Pancreas (tissue), 10 donors: Measurements from ENCODE around the gene DACH1. TPM values are rescaled to one million over a fixed set of nuclear protein-coding genes. Genes with fewer than 3 reads are reported as not detected.

Experiments used
- ATAC-seq, 4 donors: fragments of 200-7000 bp; cut with Tn5 transposase; one replicate each; pipeline versions ENCODE4 v1.8.0 to v1.9.1; 2020; ENCODE audit warnings: mild to moderate bottlenecking in 4 of 4, moderate library complexity in 4 of 4
- DNase-seq, 6 donors: peaks; one replicate each; pipeline ENCODE4 v3.0.0-alpha.2; 2020
- FAIRE-seq: peaks from 2 replicates; lab custom pipeline; 2012; peaks lifted over from hg19 to GRCh38; lab: Jason Lieb, UNC
- H3K27ac ChIP-seq, 4 donors: fragments of 200-600 bp; sonication (generic); 1 replicate in 3 of 4; 2 replicates in 1 of 4; pipeline versions ENCODE4 v1.5.0 to v1.8.0; 2020
- H3K27me3 ChIP-seq, 4 donors: fragments of 200-600 bp; one replicate each; pipeline ENCODE4 v1.8.0; 2021
- H3K36me3 ChIP-seq, 3 donors: fragments of 200-600 bp; sonication (generic) in 1 of 3; one replicate each; pipeline versions ENCODE4 v1.5.0 to v1.8.0; 2020 to 2021
- H3K4me1 ChIP-seq, 3 donors: fragments of 200-600 bp; one replicate each; pipeline ENCODE4 v1.8.0; 2021
- H3K4me3 ChIP-seq, 4 donors: fragments of 200-600 bp; sonication (generic) in 2 of 4; one replicate each; pipeline versions ENCODE4 v1.5.0 to v1.8.0; 2020 to 2021
- H3K9me3 ChIP-seq, 4 donors: fragments of 200-600 bp; one replicate each; pipeline ENCODE4 v1.8.0; 2021
- CTCF ChIP-seq, 4 donors: fragments of 200-600 bp; sonication (generic) in 3 of 4; IDR thresholded peaks; one replicate each; pipeline versions ENCODE4 v1.5.0 to v1.8.0; 2021; ENCODE audit warnings: antibody characterized with exemption in 4 of 4
- WGBS, 2 donors: extraction: QIAGEN DNeasy Blood & Tissue Kit; methylation state at CpG; one replicate each; pipeline ENCODE4 v1.1.7; 2013; 5-methylcytosine and 5-hydroxymethylcytosine counted together
- intact Hi-C, 3 donors: fragments of 100-400 bp; cut with DNase I; formaldehyde crosslinking; loops; one replicate each; pipeline versions ENCODE4 v1.11.1 to v1.14.2; 2022
- polyA plus RNA-seq, 2 donors: library from polyadenylated mRNA; stranded (reverse); fragments of 200-250 nt; gene quantifications; one replicate each; pipeline ENCODE4 v1.2.3, GENCODE V29; 2013
- total RNA-seq, 6 donors: library from RNA; stranded (reverse); fragmentation: NEBNext Ultra II Directional in 4 of 6; extraction: Animal tissue kit (Norgen Biotek cat#: 25700) in 4 of 6; gene quantifications; one replicate each; pipeline versions ENCODE4 v1.2.1 to v1.2.4, GENCODE V29; 2021 to 2023
- donor health status: healthy with polysubstance abuse.
- donor health status: DM: no; HTN: no; CAD: no; lungs with moderate emphysema.
- donor health status: DM: no; HTN: no; CAD: no.
- donor health status: control.
- donor health status: control.
- donor health status: Bipolar disorder and iron deficiency.
- donor health status: DM: yes; HTN: yes; CAD: no.
- donor health status: DM: no; HTN: no; CAD: no.
- donor health status: DM: no; HTN: no; CAD: no.
- donor health status: DM: yes; HTN: yes; CAD: no.

DACH1 gene
- total and polyA plus RNA-seq, 8 donors: 0.73 to 5.5 (median 1.7) TPM

GRCh38 chr13:71634182-71634581 is 232.8 kb downstream of the DACH1 start:
- DNase-seq: no peak
- no peak for ATAC-seq
- no peak for TF ChIP-seq CTCF (IDR thresholded peaks at IDR 0.05)
- no peak for FAIRE-seq
- Histone ChIP-seq H3K36me3 (no peaks in the 10 kb centered on the region), H3K27me3 (no peaks in the 10 kb centered on the region), H3K27ac (no peak overlapping the region), H3K9me3 (no peaks in the 10 kb centered on the region), H3K4me3 (no peak overlapping the region), H3K4me1 (no peaks in the 10 kb centered on the region)
- intact Hi-C loops: no loop called here
- WGBS, 2 donors: 83 to 86% methylated on average over 7 of the region's 7 CpGs

GRCh38 chr13:71632721-71633120 is 234.3 kb downstream of the DACH1 start:
- no peaks in the 10 kb centered on the region for H3K9me3 ChIP-seq
- no peak for ATAC-seq
- 81 to 88% methylated on average over 1 of the region's 1 CpG for WGBS, 2 donors
- no peak for FAIRE-seq
- intact Hi-C loops: no loop called here
- H3K27ac ChIP-seq: no peak overlapping the region
- no peak for DNase-seq
- TF ChIP-seq CTCF (IDR thresholded peaks at IDR 0.05): no peak
- no peaks in the 10 kb centered on the region for H3K27me3 ChIP-seq
- no peak overlapping the region for H3K4me3 ChIP-seq
- no peaks in the 10 kb centered on the region for H3K36me3 ChIP-seq
- no peaks in the 10 kb centered on the region for H3K4me1 ChIP-seq

- no peak for FAIRE-seq
- WGBS, 2 donors: 63 to 72% methylated on average over 3 of the region's 3 CpGs
Measured at GRCh38 chr13:71632206-71632605, 234.8 kb downstream of the DACH1 start.

GRCh38 chr13:71629167-71629566 is 237.8 kb downstream of the DACH1 start:
- DNase-seq (no peak), FAIRE-seq (no peak), ATAC-seq (no peak)
- intact Hi-C loops: no loop called here
- no peak for TF ChIP-seq CTCF (IDR thresholded peaks at IDR 0.05)
- Histone ChIP-seq H3K9me3 (no peaks in the 10 kb centered on the region), H3K4me3 (no peak overlapping the region), H3K27me3 (no peaks in the 10 kb centered on the region), H3K36me3 (no peaks in the 10 kb centered on the region), H3K27ac (no peak overlapping the region), H3K4me1 (no peaks in the 10 kb centered on the region)
- 88 to 92% methylated on average over 3 of the region's 3 CpGs for WGBS, 2 donors

More at GRCh38 chr13:71632206-71632605, 234.8 kb downstream of the DACH1 start:
- TF ChIP-seq CTCF (IDR thresholded peaks at IDR 0.05): no peak
- H3K9me3 ChIP-seq: no peaks in the 10 kb centered on the region
- no peaks in the 10 kb centered on the region for H3K27me3 ChIP-seq
- H3K27ac ChIP-seq: no peak overlapping the region
- ATAC-seq (no peak), DNase-seq (no peak)
- no peaks in the 10 kb centered on the region for H3K4me1 ChIP-seq
- no peak overlapping the region for H3K4me3 ChIP-seq
- intact Hi-C loops: no loop called here
- no peaks in the 10 kb centered on the region for H3K36me3 ChIP-seq

- no peak for DNase-seq
- peaks cover 0 to 6% (median 0%) of the 10 kb centered on the region in 3 donors for H3K4me1 ChIP-seq
- no peak for ATAC-seq
- H3K27me3 ChIP-seq: no peaks in the 10 kb centered on the region
- no peaks in the 10 kb centered on the region for H3K9me3 ChIP-seq
- intact Hi-C loops: no loop called here
- H3K4me3 ChIP-seq: no peak overlapping the region
- FAIRE-seq: no peak
- no peak overlapping the region for H3K27ac ChIP-seq
- TF ChIP-seq CTCF (IDR thresholded peaks at IDR 0.05): no peak
- 69 to 76% methylated on average over 4 of the region's 4 CpGs for WGBS, 2 donors
- H3K36me3 ChIP-seq: no peaks in the 10 kb centered on the region
Measured at GRCh38 chr13:71626421-71627117, 240.4 kb downstream of the DACH1 start.
